Stimulated activated CD4-positive, alpha-beta T cell treated with anti-CD3 and anti-CD28 coated beads, Interleukin-2, amount 100 ng/mL, for 48 hours (primary cell): ENCODE results near the gene CAV3.

Experiments used
- DNase-seq, 2 donors: peaks; one replicate each; pipeline ENCODE4 v3.0.0-alpha.2; 2020

Gene CAV3

DNA sequence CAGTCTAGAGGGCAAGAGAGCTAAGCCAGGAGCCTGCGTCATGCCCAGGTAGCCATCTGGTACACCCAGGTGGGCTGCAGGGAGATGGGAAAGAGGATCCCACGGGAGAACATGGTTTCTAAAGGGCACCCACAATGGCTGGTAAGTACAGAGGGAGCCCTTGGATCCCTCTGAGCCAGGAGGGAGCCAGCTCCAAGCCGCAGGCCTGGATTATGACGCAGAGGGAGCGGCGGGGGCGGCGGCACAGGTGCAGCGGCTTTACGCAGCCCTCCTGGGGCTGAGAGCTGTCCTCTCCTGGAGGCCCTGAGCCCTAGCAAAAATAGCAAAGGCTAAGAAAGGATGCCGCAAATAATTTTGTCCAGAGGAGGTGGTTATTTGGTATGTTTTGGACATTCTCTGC lies 2.8 kb downstream of the CAV3 start:
- no peak for DNase-seq

DNA sequence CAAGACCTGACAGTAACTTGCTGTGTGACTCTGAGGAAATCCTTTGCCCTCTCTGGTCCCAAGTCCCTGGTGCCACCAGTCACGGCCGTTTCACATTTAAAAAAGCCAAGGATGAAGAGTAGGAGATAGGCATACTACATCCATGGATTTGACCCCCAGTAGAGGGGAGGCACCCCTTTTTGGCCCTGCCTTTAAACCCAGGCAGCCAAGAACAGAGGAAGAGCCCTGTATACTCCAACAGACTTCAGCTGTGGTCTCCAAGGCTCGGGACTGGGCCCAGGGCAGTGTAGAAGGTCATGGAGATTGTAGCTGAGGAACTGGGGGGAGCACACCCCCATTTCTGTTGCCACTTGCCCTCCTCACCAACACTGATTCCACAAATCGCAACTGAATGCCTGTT lies 3.7 kb downstream of the CAV3 start:
- DNase-seq: no peak

DNA sequence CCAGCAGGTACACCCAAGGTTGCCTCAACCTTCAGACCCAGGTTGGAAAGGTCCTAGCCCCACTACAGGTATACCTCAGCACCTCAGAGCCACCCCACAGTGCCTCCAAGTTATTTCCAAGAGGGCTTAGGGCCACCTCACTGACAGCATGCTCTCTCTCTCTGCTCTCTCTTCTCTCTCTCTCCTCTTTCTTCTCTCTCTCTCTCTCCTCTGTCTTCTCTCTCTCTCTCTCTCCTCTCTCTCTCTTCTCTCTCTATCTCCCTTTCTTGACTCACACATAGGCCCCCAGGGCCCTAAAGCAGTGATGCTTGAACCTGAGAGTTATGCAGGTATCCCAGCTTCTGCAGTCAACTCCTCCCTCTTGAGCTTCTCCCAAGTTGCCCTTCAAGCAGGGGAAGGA lies 4.2 kb downstream of the CAV3 start:
- DNase-seq: no peak

GRCh38 chr3:8738639-8739038 lies 5.0 kb downstream of the CAV3 start:
- DNase-seq: no peak

DNA sequence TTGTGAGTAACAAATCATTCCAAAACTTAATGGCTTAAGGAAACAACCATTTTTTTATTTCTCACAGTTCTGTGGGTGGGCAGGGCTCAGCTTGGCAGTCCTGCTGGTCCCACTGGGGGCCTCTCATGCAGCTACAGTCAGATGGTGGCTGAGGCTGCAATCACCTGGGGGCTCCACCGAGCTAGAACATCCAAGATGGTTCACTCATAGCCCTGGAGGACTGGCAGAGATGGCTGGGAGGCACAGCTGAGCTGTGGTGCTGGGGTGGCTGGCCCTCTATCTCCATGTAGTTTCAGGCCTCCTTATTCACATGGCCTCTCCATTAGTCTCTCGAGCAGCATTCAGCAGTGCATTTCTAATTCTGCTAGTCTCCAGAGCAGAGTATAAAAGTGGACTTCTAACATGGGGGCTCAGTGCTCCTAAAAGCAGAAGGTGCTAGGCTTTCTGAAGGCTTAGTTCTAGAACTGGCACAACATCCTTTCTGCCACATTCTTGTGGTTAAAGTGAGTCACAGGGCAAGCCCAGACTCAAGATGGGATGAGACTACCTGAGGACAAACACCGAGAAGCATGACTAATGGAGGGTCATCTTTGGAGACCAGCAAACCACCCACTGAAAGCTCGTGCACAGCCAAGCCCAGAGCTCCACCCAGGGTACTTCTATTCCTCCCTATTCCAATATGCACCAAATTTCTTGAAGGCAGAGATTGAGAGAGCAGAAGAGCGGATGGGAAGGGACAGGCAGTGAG lies 6.3 kb downstream of the CAV3 start:
- DNase-seq: no peak

DNA sequence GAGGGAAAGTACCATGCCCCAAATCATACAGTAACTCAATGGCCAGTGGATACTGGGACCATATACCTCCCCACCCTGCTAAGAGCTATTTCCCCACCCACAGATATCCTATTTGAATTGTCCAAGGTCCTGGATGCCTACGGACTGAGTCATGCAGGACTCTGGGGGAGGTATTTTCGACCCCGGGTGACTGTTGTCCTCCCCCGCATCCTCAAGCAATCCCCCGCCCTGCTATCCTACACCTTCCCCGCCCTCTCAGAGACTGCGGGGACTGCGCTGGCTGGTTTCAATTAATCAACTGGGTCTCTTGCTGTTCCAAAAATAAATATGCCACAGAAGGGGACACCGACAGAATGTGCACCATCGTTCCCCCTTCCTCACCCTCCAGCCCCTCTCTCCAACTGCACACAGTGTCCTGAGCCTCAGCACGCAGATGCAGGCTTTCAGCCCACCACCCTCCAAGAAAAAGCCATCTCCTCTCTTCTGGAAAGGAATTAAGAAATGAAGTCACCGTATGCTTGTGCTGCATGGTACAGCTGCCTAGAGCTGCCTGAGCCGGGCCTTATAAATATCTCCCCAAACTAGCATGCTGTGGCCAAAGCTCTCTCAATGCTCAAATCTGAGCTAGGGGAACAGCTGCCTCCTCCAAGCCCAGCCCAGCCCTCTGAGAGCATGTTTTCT lies 8.1 kb downstream of the CAV3 start:
- DNase-seq: no peak

DNA sequence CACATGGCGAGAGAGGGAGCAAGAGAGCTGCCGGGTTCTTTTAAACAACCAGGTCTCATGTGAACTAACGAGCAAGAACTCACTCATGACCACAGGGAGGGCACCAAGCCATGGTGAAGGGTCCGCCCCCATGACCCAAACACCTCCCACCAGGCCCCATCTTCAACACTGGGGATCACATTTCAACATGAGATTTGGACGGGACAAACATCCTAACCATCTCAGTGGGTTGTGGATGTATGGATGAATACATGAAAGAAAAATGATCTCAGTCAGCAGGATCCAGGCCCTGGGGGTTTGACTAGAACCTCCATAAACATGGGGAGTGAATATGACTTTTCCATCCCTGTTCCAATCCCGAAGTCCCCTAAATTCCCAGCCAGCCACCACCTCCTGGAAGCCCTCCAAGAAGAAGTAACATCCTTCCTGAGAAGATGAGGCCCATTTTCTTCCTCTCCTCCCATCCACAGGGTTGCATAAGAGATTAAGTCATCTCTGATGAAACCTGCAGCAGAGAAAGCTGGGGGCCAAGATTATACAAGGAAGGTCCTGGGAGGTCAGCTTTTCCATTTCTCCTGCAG lies 9.5 kb downstream of the CAV3 start:
- DNase-seq: no peak

DNA sequence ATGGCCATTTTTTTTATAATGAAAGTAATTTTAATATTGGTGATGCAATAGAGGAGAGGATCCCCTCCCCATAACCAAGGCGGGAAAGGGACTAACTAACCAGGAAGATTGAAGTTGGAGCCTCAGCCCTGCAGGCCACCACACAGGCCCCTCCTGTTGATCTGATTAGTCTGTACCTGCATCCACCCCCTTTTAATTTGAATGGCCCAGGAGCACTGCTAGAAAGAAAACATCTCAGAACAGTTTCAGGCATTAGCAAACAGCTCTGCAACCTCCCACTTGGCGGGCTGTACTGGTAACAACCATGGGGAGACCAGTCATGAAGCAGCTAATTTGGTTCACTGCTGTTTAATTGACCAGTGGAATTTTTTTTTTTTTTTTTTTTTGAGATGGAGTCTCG lies 10.3 kb downstream of the CAV3 start:
- DNase-seq: no peak

GRCh38 chr3:8745619-8746370 lies 12.2 kb downstream of the CAV3 start:
- DNase-seq: no peak

GRCh38 chr3:8746780-8747345 lies 13.3 kb downstream of the CAV3 start:
- no peak for DNase-seq

DNA sequence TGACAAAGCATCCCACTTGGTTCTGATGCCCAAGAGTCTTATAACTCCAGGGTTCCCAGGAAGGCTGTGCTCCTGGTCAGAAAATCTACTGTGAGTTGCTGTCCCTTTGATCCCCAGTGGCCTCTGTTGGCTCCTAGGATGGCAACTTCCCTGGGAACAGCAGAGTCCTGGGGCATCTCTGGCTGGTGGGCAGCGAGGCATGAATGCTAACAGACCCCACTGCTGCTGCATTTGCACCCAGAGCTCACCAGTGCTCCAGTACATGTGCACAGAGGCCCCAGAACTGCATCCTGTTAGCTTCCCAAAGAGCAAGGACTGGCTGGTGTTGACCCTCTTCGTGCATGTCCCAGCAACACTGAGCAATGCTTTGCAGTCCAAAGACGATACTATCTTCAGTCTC lies 15.7 kb downstream of the CAV3 start:
- no peak for DNase-seq

DNA sequence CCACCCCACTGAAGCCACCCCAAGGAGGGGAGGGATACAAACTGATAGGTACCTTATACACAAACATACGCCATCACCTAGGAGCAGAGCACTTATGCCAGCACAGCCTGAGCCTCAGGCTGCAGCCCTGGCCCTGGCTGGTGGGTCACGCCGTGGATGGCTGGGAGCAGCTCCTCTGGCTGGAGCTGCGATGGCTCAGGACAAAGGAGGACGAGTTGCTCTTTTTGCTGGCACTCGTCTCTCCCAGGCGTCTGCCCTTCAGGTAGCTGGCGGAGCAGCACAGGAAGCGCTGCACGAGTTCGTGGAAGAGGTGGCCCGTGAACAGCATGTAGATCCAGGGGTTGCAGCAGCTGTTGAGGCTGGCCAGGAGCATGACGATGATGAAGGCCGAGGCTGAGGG lies 19.2 kb downstream of the CAV3 start:
- DNase-seq: no peak

GRCh38 chr3:8755097-8755496 lies 21.5 kb downstream of the CAV3 start:
- no peak for DNase-seq

DNA sequence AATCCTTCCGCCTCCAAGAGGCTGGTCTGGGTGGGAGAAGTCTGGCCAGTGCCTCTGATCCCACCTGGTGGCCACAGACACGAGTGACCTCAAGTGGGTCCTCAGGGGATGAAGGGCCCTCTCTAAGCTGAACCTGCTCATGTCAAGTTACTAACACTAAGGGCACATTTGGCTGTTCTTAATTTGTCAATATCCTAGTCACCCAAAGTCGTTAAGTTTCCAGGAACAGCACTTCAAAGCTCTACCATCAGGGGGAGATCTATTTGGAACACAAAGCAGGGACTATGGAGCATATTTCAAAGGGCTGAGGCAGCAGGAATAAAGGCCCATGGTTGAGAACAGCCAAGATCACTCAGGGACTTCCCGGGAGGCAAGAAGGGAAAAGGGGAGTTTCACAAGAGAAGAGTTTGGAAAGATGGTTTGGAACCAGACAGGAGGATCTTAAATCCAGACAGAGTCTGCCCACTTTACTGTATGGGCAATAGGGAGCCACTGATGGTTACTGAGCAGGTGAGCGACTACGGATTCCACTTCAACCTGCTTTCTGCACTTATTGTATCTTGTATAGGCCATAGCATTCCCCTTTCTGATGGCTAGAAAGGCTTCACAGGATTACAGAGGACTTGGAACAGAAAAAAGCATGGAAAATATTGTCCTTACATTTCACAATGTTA lies 22.1 kb downstream of the CAV3 start:
- no peak for DNase-seq

DNA sequence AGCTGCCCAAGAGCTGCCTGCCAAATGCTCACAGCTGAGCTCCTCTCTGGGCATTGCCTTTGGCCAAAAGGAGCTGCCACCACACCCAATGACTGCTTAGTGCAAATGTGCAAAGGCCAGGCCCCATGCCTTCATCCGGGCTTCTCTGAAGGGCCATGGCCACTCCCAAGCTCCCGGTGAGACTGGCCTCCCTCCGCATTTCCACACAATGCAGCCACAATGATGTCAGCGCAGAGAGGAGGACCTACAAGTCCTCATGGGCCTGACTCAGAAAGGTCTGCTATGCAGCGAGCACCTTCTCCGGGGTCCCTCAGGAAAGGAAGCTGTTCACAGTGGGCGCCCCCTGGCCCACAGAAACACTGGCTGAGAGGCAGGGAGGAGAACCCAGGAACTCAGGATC lies 23.1 kb downstream of the CAV3 start:
- DNase-seq: no peak

DNA sequence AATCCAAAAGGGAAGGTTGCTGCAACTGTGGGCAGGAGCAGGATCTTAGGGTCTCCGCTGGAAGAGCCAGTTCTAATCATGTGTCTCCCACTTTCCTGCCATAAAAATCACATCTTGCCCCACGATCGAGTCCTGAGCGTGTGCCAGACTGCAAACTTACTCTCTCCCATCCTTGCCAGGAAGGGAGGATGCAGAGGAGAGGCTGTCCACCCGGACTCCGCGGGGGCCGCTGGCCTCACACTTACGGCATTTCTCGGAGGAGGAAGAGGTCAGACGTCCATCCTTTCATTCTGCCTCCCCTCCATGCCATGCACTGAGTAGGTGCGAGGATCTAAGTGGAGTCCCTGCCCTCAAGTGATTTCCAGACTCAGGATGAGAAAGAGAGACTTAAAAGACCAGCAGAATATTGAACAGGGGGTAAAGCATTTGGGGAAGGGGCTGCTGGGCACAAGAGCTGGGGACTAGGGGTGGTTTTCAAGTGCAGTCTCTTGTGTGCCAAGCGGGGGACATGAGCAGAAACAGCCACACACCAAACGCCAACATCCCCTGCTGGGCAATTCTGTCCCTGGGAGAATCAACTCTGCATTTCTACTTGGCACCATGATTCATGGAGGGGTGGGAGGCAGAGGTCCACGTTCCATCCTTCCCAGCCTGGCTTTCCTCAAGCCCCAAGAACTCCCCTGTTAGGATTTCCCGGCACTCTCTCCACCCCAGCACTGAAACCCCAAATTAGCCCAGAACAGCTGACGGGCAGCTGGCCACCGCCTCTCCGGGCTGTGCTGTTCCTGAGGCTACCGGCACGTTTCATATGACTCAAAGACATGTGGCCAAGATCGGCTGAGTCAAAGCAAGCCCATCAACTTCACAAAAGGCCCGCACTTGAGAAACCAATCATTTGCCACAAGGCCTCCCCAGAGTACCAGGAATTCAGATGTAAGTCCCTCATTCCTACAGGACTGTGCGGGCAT lies 24.2 kb downstream of the CAV3 start:
- DNase-seq: no peak

GRCh38 chr3:8759038-8759707 lies 25.6 kb downstream of the CAV3 start:
- DNase-seq: no peak

DNA sequence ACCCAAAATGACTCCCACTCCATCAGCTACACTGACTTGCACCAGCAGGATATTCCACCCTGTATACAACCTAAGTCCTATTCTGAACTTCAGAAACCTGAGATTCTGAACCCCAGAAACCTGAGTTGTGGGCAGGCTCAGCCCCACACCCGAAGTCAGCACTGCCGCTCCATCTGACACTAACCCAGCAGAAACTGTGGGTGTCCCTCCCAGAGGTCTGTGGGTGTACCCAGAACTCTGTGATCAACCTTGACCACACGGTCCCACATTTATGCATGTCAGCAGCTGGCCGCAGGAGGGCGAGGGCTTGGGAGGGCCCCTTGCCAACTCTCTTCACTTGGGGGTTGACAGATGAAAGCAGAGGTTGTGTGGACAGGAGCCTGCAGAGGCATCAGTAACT lies 26.5 kb downstream of the CAV3 start:
- DNase-seq: no peak

- DNase-seq: no peak
Observed at GRCh38 chr3:8760506-8760905, 26.9 kb downstream of the CAV3 start.

DNA sequence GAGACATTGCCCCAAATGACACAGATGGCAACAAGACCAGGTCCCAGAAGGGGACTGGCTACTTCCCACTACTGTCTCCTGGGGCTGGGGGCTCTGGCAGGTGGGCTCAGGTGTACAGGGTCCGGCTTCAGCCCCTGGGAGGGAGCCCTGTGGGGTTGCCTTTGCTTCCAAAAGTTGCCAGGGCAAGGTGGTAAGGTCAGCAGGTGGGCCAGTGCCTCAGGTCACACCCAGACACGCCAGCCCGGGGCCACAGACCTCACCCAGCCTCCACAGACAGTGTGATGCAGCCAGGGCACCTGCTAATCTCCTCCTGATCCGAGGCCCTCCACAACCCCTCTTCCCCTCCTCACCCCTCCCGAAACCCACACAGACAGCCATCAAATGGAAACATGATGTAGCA lies 28.3 kb downstream of the CAV3 start:
- DNase-seq: no peak
